Sigmoid colon (tissue), 3 donors: ENCODE results near the gene PRX.

Experiments used
- CTCF ChIP-seq, 4 experiments: fragments of 450-650 bp in 3 of 4; fragments of 200-600 bp in 1 of 4; IDR thresholded peaks; one replicate each; pipeline ENCODE4 v1.5.1; 2016 to 2019; ENCODE audit warnings: antibody characterized with exemption in 4 of 4, mild to moderate bottlenecking in 3 of 4, moderate library complexity in 2 of 4
- POLR2A ChIP-seq, 2 donors: fragments of 450-650 bp; IDR thresholded peaks; one replicate each; pipeline ENCODE4 v1.6.1; 2016; ENCODE audit warnings: antibody characterized with exemption in 2 of 2, mild to moderate bottlenecking in 2 of 2, moderate library complexity in 2 of 2

GRCh38 chr19:40422748-40423566, 9.8 kb upstream of the PRX start:
- TF ChIP-seq CTCF (IDR thresholded peaks at IDR 0.05) (no peak), POLR2A (IDR thresholded peaks at IDR 0.05) (no peak)
